NCI-H526 (cell line): ENCODE data around the gene PRKCA.
A peak's percentile ranks its signal among the peaks of the same experiment; 100 is the strongest.

Experiments used
- DNase-seq, 2 experiments: peaks; one replicate each; lab custom pipeline; 2025; lab: John Stamatoyannopoulos, UW

The PRKCA gene

DNA sequence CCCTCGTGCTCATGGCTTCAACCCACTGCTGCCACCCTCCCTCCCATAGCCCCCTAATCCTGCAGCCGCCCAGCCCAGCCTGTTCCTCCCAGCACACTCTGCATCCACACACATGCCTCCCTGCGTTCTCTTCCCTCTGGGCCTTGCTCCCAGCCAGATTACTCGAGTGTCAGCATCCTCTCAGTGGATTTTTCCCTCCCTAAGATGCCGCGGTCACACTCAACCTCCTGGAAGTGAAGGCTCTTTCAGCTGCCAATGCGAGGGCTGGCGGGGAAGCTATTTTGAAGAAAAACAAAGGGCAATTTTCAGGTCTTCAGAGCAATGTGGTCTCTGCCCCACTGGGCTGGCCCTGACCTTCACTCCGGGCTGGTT lies 509.3 kb downstream of the PRKCA start:
- DNase-seq = no peak

DNA sequence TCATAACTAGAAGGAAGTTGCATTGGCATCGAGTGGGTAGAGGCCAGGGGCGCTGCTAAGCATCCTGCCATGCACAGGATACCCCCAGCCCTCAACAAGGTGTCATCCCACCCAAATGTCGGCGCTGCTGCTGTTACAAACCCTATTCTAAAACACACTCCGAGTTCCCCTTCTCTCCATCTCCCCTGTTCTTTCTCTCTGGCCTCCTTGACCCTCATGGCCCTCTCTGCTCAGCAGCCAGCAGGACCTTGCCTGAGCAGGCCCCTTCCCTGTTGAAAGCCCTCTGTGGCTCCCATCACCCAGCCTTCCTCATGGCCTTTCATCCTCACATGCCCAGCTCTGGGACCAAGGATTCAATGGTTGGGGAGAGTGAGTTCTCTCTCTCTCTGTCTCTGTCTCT lies 510.2 kb downstream of the PRKCA start:
- no peak for DNase-seq

- no peak for DNase-seq
Measured at GRCh38 chr17:66813296-66813695, 510.9 kb downstream of the PRKCA start.

GRCh38 chr17:66814026-66814425 lies 511.6 kb downstream of the PRKCA start:
- no peak for DNase-seq

GRCh38 chr17:66814570-66814969 lies 512.2 kb downstream of the PRKCA start:
- DNase-seq = no peak

DNA sequence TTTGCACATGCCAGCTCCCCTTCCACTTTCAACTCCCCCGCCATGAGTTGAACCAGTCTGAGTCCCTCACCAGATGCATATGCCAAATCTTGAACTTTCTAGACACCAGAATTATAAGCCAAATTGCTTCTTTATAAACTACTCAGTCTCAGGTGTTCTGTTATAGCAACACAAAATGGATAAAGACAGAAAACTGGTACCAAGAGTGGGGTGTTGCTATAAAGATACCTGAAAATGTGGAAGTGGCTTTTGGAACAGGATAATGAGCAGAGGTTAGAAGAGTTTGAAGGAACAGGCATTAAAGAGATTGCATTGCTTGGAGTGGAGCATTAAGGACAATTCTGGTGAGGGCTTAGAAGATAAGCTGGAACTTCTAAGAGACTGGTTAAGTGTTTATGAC lies 515.3 kb downstream of the PRKCA start:
- DNase-seq = no peak

DNA sequence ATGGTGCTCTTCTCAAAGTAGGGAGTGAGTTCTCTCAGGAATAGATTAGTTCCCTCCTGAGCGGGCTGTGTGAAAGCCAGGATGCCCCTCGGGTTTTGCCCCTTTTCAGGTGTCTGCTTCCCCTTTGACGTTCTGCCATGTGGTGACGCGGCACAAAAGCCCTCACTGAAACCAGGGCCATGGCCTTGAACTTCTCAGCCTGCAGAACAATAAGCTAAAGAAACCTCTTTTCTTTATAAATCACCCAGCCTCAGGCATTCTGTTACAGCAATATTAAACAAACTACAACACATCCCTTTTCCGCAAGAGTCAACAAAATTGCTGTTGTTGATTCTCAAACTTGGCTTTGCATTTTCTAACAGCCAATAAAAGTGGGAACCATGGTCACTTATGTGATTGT lies 517.1 kb downstream of the PRKCA start:
- no peak for DNase-seq

DNA sequence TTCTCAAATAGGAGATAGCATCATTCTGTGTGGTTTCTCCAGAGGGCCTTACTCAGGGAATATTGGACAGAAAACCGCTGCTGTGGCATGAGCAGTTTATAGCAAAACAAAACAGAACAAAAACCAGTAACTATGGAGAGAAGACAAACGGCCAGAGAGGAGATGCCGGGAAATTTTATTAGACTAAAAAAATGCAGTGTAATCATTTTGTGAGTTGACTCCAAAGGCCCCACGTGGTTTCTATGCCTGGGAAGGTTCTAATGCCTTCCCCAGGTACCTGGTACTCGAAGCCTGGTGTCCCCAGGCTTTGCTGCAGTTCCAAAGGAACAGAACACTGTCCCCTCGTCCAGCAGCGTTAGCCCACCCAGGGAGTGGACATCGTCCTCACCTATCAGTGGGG lies 519.6 kb downstream of the PRKCA start:
- no peak for DNase-seq

DNA sequence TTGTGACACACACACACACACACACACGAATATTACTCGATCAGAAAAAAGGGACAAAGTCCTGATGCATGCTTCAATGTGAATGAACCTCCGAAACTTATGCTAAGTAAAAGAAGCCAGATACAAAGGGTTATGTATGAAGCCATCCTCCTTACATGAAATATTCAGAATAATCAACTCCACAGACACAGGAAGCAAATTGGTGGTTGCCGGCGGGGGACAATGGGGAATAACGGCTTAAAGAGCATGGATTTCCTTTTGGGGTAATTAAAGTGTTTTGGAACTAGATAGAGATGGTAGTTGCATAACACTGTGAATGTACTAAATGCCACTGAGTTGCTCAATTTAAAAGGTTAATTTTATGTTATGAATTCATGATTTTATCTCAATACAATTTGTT lies 524.4 kb downstream of the PRKCA start:
- no peak for DNase-seq

DNA sequence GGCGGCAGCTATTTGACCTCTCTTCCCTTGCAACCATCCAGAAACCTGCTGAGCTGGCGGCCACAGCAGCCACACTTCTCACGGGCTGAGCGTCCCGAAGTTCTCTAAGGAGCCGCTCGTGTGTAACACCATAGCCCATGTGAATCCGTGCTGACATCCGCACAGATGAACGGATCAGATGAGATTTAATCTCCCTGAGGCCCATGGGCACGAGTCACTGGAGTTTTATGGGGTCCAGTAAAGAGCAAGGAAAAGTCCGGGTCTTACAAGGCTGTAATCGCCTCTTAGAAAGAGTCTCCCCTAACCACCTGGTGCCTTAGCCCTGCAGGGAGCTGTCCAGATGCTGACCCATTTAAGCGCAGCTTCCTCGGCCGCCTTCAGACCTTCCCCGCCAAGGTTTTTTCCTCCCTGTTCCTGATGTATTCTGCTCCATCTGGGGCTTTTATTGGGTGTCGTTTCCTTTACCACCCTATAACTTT lies 527.0 kb downstream of the PRKCA start:
- DNase-seq = no peak

GRCh38 chr17:66829883-66830282 lies 527.5 kb downstream of the PRKCA start:
- DNase-seq = peak in 1 of 2 experiments; percentile 22

GRCh38 chr17:66830451-66830850 lies 528.0 kb downstream of the PRKCA start:
- no peak for DNase-seq

DNA sequence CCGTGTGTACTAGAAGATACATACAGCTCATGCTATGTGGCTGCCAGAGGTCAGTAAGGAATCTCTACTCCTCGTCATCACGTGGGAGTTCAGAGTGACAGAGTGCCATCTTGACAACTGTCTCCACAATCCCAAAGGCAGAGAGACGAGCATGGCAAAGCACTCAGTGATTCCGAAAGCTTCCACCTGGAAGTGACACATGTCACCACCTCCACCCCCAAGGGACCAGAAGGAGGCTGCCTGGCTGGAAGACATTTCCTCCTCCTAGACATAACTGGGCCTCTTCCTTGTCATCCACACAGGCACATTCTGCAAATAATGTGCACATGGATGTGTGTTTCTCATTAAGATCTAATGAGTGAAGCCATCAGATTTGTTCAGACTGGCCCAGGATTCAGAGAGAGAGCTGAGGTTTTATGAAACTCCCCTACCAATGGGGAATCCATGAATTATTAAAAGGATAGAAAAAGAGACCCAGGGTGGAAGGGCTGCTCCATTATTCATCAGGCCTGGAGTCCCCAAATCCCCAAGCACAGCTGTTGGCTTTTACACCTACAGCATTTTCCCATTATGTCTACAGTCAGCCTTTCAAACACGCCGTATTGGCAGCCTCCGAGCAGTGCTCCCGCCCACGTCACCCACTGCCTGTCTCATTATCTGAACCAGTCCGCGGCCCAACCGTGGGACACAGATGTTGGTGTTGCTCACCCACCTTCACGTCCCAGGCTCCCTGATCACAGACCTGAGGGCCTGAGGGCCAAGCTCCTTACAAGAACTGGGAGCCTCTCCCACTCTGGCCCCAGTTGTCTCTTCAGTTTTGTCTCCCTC lies 529.2 kb downstream of the PRKCA start:
- no peak for DNase-seq

DNA sequence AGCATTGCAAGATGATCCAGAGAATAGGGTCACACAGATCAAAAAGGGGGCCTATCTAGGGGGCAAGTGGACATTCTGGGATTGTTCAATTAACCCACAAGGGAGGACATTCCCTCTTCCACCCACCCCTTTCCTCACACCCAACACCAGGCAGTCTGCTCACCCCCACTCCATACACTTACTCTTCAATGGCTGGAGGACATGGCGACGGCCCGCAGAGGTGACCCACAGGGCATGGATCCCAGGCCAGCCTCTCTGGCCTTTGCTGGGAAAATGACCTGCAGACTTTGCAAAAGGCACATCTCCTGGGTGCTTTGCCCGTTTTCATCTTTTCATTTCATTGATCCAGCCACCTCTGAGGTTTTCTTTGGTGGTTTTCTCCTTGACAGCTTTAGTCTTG lies 530.8 kb downstream of the PRKCA start:
- DNase-seq = no peak

DNA sequence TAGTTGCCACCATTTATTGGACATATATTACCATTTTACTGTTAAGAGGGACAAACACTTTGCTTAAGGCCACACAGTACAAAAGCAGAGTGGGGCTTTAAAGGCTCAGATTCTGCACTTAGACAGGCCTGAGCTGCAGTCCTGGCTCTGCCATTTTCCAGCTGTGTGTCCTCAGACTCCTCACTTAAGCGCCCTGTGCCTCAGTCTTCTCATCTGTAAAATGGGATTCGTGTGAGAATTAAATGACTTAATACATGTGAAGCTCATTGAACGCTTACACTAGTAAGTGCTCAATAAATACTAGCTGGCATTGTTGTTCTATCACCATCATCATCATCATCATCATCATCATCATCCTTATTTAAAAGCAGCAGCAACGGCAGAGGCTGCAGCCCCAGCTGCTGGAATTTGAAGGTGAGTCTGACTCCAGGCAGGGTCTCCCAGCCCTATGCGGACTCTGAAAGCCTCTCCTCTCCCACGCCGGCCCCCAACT lies 532.1 kb downstream of the PRKCA start:
- no peak for DNase-seq

DNA sequence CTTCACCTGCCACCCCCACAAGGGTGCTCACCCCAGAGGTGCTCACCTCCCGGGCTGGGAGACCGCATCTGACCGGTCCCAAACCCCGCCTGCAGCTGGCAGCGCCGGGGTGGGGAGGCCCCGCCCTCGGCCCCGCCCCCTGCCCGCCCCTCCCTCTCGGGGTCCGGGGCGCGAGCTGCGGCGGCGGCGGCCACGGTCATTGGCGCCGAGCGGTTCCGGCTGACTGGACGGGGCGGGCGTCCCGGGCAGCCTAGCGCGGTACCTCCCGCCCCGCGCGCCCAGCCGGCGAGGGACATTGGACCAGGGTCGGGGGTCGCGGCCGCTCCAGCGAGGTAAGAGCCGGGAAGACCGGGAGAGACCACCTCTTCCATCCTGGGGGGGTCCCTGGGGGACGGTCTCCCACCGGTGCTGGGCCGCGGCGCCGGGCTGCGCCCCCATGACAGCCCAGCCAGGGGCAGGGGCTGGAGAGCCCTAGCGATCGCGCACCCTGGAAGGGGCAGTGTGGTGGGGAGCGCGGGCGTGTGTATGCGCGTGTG lies 532.6 kb downstream of the PRKCA start, which contains the start of gene CACNG5:
CACNG5 (plus strand) TSS at position 199 of the 536 bp plus-strand sequence. CDS start 42,216 bp downstream, outside the sequence.
- DNase-seq = peak; percentile 13 to 76

DNA sequence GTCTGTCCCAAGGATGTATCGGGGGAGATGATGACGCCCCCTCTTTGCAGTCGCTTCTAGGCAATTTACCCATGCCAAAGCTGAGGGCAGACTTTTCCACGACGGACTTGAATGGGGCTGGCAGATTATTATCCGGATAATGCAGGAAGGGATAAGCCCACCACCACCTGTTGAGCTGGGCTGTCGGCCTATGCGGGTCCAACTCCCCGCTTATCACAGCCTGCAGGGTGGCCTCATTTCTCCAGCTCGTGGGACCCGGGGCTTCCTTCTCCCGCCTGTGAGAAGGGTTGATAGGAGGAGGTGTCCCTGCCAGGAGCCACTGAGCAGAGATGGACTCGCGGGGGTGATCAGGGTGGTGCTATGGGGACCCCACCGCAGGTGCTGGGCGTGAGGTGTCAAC lies 533.1 kb downstream of the PRKCA start:
- no peak for DNase-seq

DNA sequence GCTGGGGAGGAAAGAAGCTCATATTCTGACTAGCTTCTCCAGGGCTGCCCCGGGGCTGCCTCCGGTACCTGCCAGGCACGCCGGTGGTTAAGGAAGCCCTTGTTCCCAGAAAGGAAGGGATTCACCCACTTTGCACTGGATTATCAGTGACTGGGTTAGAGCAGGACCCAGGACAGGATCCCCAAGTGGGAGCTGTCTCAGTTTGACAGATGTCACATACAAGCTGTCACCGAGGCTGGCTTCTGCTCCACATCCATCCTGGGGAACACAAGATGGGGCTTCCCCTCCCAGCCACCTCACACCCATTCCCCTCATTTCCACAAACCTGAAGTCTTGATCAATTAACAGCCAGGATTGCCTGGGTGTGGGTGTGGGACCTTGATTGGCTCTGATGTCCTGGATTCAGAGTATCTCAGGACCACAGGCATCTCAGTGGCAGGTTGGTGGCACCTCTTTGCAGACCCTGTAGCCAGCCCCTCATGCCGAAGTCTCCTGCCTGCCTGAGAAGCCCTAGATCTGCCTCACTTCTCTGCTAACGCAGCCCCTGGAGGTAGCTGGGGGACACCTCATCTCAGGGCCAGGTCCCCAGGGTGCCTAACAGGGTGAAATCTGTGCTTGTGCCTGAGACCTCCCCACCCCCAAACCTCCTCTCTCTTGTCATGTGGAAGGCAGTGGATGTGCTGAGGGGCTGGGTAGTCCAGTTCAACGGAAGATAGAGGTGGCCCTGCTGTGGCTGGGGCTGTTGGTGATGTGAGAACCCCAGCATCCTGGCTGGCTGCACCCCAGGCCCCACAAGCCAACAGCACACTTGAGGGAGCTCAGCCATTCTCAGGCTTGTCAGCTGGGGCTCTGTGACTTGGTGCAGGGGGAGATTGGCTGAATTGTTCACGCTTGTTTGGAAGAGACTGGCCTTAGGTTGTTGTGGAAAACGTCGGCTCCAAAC lies 533.9 kb downstream of the PRKCA start:
- no peak for DNase-seq

DNA sequence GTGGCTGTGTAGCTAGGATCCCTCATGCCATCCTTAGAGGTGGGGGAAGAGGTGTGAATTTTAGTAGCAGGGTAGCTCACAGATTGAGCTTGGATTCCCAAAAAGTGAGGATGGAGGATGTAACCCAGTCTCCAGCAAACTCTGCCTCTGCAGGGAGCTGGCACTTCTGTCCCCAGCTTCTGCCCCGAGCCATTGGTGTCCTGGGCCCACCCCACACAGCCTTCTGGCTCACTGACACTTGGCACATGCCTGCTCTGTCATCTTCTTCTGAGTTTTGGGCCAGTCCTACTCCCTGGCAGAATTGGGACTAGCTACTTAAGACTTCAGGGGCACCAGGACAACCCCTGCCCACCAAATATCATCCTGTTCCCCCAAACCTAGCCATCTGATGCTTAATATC lies 534.8 kb downstream of the PRKCA start:
- DNase-seq = no peak

DNA sequence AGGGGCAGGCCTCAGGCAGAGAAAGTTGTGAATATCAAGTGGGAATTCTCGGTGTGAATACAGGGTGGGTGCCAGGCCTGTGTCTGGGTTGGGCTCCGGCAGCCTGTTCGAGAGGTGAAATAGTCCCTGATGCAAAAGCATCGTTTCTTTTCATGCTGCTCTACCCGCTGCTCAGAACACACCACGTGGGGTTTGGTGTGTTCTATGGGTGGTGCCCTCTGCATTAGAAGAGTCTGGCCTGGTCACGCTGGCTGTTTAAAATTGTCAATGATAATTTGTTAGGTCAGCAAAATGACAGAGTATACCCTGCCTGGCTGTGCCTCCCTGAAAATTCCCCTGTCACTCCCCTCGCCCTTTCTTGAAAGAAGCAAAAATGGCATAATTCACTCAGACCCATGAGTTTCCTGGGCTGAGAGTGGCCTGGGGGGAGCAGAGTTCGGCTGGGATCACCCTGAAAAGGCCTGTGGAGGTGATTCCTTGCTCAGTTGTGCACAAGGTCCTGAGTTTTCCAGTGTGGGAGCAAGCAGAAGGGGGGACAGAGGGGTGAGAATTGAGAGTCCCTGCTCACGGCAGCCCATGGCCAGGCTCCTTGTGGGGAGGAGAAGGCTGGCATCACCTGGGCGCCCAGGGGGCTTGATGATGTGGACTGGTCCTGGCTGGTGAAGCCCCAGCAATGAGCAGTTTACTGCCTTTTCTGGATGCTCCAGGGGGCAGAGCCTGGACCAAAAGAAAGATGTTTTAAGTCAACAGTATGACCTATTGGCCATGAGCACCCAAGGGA lies 535.7 kb downstream of the PRKCA start:
- DNase-seq = no peak

- no peak for DNase-seq
Measured at GRCh38 chr17:66839616-66840015, 537.2 kb downstream of the PRKCA start.

DNA sequence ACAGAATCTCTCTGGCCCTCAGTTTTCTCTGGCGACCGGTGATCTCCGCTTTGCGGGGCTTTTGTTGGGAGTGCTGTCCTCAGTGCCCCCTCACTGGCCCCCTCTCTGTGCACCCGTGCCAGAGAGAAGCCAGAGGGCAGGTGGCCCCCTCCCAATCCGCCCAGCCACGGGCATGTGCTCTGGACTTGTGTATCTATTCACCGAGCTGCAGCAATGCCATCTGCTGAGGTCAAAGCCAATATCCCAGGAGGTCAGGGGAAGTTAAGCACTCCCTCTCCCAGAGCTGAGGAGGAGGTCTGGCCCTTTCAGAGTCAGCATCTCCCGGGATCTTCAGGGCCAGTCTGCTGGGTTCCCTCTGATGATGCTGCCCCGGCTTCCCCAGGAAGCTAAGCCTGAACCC lies 537.6 kb downstream of the PRKCA start:
- no peak for DNase-seq
